ENCODE results near the gene STING1.
"Not testable (repeated sequence)": the region's sequence is repeated elsewhere in the genome, so short reads cannot be mapped to it uniquely, and the experiment has no call there.

The STING1 gene

DNA sequence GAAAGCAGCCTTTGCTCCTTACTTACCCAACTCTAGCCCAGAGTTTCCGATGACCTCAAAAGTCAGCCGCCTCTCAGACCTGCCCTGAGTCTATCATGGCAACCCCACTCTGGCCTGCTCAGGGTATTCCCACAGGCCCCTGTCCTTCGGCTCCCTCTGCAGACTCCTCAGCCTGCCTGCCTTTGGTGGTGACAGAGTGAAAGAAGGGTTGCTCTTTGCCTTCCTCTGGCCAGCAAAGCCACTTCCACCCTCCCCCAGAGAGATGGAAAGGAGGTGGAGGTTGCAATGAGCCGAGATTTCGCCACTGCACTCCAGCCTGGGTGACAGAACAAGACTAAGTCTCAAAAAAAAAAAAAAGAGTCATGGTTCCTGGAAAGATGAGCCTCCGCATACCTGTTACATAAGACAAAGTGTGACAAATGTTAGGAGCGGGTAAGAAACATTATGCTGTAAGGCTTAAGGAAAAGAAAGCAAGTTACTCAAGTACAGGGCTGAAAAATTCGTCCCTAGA is 14.1 kb downstream of the STING1 start:
- no peak for DNase-seq (ENCODE audit: low read depth in 2 of 2)

DNA sequence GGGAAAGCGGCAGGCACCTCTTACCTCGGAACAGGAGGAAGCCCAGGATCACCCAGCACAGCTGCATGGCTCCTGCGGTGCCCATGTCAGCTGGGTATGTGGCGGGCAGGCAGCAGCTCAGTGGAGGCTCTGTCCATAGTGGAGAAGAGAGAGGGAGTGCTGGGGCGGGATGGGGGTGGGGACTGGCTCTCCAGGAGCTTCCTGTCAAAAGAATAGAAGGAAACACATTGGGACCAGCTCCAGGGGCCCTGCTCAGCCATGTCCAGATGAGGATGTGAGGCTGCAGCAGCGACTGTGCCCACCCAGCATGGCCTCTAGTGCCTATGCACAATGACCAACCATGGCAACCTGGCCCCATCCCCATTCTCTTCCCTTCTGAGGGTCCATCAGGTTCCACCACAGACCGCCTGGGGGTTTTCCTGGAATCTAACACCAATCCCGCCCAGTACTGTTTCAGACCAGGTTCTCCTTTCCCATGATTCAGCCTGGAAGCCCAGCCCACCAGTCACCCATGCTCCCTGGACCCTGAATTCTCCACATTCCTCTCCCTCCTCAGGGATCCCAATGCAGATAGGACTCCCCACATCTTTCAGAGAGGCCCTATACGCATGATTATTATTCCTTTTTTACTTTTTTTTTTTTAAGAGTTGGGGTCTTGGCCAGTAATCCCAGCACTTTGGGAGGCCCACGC is 19.8 kb downstream of the STING1 start, which contains the start of gene ECSCR:
ECSCR (minus strand) TSS at position 158 of the 691 bp plus-strand sequence; CDS start at position 85, 73 bp downstream.
- DNase-seq (ENCODE audit: low read depth in 2 of 2) = no peak

DNA sequence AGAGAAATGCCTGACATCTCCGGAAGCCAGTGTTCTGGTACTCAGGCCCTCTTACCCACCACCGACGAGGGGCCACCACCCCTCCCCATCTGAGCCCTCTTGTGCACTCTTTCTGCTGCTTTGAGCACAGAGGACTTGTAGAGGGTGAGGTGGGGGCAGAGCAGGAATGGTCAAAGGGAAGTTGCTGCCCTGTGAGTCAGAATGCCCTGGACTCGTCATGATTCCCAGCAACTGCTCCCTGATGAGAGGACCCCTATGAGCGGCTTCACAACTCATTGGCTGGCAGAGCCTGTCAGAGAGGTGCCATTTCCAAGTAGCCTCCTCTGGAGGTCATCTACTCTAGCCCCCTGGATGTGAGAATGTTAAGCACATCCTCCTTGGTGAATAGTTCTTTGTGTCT is 20.9 kb downstream of the STING1 start:
- no peak for DNase-seq (ENCODE audit: low read depth in 2 of 2)

DNA sequence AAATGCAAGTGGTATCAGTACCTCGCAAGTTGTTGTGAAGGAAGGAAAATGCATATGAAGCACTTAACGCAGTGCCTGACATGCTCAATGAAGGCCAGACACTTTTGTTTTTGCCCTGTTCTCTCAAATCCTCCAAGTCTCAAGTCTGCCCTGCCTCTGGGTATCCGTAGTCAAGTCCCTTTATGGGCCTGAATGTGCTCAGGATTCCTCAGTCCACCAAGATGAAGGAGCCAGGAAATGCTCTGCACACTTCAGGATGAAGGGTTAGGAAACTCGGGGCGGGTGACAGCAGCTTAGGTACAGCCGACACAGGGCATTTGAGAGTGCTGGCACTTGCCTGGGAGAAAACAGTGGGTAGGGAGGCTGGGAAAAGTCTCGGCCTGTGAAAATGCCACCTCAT is 21.4 kb downstream of the STING1 start:
- DNase-seq (ENCODE audit: low read depth in 2 of 2) = no peak

DNA sequence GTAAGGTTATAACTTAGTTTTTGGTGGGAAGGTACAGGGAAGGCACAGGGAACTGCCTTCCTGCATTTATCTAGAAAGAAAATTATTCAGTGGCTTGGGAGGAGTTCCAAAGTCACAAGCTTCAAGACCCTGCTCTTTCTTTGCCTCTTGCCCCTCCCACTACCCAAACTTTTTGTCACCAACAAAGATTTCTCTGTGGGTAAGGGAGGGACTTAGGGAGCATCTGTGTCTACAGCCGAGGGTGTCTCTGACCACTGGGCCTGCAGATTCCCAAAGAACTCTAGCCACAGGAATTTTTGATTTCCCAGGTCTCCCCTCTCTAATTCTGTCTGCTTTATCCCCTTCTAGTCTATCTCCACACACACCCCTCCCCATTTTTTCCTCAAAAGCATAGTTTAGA is 22.1 kb downstream of the STING1 start:
- DNase-seq (ENCODE audit: low read depth in 2 of 2) = no peak

DNA sequence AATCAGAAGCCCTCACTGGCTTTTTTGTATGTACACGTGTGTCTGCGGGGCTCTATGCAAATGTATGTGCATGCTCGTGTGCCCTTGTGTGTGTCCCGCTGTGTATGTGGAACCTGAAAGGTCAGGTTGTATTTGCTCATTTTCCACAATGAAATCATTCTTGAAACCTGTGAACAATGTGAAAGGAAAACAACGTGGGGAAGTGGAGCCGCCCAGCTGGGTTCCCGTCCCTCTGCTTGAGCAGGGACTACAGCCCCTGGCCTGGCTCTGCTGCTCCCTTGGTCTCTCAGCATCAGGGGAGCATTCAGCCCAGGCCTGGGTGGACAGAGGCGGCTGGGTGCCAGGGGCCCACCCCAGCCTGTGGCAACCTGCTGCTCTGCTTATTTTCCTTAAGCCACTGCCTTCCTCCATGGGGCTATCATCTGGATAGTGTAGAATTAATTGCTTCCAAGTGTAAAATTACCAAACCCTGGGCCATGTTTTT is 23.1 kb downstream of the STING1 start:
- no peak for DNase-seq (ENCODE audit: low read depth in 2 of 2)

DNA sequence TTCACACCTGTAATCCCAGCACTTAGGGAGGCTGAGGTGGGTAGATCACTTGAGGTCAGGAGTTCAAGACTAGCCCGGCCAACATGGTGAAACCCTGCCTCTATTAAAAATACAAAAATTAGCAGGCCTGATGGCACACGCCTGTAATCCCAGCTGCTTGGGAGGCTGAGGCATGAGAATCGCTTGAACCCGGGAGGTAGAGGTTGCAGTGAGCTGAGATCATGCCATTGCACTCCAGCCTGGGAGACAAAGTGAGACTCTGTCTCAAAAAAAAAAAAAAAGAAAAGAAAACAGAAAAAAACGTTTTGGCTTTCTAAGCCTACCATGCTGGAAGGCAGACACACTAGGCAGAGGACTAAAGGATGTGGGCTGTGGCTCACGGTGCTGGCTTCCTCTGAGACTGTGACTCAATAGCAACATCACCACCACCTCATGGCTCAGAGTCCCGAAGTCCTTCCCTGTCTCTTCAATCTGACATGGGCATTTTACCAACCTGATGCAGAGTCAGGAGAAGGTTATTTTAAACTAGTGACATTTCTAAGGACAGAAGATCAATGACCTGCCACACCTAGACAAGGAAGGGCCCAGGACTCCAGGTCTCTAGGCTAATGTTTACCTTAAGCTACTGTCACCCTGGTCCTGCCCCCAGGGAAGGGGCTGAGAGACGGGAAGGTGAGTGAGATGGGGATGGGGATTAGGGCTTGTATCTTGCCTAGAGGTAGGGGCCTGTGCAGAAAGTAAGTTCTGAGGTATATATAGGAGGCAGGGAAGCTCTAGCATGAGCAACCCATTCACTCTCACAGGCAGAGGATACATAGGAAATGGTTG is 23.8 kb downstream of the STING1 start:
- DNase-seq (ENCODE audit: low read depth in 2 of 2) = peak; percentile 68 to 74

DNA sequence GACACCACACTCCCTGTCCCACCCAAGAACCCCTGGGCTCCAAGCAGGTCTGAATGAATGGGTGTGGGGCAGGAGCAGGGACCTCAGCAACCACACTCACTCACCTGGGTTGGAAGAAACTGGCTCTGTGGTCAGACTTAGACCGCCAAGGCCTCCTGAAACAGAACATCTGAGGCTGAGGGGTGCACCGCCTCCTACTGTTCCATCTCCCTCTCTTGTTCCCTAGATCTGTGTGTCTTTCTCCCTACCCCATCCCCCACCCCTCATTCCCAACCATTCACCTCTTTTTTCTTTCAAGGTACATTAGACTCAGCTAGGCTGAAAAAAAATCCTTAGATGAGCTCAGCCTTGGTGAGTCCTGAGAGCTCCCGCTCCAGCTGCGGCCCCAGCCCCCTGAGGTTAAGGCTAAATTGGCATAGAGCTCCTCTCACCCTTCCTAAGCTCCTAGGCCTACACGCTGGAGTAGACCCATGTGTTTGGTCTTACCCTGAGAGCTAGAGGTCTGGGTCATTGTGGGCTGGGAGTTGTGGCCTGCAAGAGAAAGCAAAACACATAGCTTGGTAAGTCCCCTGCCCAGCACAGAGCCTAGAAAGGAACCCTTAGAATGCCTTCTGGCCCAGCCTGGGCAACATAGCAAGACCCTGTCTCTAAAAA is 24.8 kb downstream of the STING1 start:
- no peak for DNase-seq (ENCODE audit: low read depth in 2 of 2)

DNA sequence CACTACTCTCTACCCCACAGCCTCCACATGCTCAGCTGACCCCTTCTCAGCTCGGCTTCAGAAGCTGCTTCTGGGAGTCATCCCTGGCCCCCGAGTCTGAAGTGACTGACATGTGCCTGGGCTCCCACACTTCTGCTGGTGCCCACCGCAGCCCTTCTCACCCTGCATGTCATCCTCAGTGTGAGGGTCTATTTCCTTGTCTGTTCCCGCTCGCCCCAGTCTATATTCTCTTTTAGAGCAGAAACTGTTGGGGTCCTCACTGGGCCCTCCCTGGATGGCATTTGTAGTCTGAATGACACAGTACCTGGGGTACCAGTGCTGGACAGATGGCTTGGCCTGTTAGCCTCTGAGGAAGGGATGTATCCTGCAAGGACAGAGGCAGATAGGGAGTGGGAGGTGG is 25.3 kb downstream of the STING1 start:
- no peak for DNase-seq (ENCODE audit: low read depth in 2 of 2)

DNA sequence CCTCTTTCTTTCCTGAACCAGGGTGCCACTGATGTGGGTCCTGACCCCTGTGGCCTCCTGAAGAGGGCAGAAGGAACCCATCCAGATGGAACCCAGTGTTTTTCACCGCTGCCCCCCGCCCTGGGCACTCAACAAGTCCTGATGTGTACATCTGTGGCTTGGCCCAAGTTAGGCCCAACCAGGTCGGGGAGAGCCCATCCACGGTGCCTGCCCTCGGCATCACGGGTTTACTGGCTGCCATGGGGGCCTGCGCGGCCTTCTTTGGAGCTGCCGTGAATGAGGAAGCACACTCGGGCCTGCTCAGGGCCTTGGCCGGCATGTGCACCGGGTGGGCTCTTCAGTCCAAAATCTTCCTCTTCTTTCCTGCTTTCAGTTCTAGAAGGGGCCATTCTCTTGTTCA is 25.8 kb downstream of the STING1 start:
- DNase-seq (ENCODE audit: low read depth in 2 of 2) = no peak

DNA sequence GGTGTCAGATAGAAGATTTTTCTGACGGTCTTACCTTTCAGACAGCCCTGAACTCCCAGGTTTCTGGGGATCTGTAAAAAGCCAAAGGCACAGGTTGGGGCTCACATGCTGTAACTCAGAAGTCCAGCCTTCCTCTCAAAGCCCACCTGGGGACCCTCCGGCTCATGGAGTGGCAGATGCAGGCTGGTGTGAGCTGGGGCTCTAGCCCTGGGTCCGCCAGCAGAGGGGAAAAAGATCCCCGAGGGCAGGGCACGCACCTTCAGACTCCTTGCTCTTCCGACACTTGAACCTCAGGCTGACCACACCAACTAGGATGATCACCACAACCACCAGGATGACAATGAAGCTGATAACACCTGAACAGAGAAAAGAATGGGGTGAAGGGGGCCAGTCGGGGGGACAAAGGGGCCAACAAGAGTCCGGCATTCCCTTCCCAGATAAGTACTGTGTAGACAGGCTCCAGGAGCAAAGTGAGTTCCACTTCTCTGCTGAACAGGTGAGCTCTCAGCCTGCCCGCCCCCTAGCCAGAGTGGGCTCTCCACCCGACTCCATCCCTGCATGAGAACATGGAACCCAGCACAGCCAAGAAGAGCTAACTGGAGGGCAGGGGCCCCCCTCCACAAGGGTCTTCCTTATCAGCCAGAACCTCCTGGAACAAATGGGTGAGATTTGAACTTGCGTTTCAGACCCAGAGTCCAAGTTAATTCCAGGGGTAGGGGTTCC is 27.8 kb downstream of the STING1 start:
- no peak for DNase-seq (ENCODE audit: low read depth in 2 of 2)

DNA sequence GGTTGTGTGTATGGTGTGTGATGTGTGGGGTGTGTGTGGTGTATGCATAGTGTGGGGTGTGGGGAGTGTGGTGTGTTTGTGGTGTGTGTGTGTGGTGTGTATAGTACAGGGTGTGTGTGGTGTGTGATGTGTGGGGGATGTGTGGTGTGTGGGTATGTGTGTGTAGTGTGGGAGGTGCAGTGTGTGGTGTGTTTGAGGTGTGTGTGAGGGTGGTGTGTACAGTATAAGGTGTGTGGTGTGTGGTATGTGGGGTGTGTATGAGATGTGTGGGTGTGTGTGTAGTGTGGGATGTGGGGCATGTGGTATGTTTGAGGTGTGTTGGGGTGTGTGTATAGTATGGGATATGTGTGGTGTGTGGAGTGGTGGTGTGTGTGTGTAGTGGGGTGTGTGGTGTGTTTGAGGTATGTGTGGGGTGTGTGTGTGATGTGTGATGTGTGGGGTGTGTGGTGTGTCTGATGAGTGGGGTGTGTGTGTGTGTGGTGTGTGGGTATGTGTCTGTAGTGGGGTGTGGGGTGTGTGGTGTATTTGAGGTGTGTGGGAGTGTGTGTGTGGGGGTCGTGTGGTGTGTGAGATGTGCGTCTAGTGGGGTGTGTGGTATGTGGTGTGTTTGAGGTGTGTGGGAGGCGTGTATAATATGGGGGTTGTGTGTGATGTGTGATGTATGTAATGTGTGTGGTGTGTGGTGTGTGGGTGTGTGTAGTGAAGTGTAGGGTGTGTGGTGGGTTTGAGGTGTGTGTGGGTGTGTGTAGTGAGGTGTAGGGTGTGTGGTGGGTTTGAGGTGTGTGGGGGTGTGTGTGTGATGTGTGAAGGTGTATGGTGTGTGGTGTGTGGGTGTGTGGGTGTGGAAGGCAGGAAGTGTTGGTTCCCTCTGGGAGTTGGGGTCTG is 28.6 kb downstream of the STING1 start:
- DNase-seq (ENCODE audit: low read depth in 2 of 2) = no peak

DNA sequence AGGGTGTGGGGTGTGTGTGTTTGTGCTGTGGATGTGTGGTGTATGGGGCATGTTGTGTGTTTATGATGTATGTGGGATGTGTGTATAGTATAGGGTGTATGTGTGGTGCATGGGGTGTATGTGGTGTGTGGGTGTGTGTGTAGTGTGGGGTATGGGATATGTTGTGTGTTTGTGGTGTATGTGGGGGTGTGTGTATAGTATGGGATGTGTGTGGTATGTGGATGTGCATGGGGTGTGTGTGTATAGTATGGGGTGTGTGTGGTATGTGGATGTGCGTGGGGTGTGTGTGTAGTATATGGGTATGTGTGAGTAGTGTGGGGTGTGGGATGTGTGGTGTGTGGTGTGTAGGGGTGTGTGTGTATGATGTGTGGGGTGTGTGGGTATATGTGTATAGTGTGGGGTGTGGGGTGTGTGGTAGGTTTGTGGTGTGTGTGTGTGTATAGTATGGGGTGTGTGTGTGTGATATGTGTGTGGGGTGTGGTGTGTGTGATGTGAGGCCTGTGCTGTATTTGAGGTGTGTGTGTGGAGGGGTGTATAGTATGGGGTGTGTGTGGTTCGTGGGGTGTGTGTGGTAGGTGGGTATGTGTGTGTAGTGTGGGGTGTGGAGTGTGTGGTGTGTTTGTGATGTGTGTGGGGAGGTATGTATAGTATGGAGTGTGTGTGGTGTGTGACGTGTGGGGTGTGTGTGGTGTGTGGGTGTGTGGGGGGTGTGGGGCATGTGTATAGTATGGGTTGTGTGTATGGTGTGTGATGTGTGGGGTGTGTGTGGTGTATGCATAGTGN is 30.5 kb downstream of the STING1 start:
- no peak for DNase-seq (ENCODE audit: low read depth in 2 of 2)

DNA sequence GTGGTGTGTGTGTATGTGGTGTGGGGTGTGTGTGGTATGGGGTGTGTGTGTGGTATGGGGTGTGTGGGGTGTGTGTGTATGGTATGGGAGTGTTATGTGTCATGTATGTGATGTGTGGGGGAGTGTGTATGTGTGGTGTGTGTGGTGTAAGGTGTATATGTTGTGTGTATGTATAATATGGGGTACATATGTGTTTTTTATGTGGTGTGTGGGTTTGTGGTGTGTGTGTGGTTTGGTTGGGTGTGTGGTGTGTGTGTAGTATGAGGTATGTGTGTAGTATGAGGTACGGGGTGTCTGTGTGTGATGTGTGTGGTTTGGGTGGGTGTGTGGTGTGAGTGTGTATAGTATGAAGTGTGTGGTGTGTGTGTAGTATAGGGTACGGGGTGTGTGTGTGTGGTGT is 31.4 kb downstream of the STING1 start:
- DNase-seq (ENCODE audit: low read depth in 2 of 2) = no peak

DNA sequence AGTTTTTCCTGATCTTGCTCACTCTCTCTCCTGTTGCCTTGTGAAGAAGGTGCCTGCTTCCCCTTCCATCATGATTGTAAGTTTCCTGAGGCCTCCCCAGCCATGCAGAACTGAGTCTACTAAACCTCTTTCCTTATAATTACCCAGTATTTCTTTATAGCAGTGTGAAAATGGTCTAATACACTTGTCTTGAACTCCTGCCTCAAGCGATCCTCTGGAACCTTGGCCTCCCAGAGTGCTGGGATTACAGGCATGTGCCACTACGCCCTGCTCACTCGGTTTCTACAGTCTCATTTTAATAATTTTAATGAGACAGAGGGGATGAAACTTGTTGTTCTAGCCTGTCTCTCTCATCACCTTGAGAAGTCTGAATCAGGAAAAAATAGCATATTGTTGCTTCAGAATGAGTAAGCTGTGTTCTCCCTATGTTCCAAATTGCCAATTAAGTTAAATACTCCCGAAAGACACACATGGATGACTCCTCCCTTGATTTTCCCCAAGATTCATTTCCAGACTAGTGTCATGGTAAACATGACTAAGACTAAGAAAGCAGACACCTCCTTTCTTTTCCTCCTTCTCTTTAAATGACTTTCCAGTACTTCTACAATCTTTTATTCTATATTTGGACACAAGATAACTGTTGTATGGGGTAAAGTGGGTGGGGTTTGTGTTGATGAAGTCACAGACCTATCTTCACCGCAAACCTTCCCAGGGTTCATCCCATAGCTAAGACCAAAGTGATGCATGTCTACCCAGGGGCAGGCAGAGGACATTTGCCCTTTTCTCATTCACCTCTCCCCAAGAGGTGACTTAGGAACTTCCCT is 35.4 kb downstream of the STING1 start:
- DNase-seq (ENCODE audit: low read depth in 2 of 2) = no peak

DNA sequence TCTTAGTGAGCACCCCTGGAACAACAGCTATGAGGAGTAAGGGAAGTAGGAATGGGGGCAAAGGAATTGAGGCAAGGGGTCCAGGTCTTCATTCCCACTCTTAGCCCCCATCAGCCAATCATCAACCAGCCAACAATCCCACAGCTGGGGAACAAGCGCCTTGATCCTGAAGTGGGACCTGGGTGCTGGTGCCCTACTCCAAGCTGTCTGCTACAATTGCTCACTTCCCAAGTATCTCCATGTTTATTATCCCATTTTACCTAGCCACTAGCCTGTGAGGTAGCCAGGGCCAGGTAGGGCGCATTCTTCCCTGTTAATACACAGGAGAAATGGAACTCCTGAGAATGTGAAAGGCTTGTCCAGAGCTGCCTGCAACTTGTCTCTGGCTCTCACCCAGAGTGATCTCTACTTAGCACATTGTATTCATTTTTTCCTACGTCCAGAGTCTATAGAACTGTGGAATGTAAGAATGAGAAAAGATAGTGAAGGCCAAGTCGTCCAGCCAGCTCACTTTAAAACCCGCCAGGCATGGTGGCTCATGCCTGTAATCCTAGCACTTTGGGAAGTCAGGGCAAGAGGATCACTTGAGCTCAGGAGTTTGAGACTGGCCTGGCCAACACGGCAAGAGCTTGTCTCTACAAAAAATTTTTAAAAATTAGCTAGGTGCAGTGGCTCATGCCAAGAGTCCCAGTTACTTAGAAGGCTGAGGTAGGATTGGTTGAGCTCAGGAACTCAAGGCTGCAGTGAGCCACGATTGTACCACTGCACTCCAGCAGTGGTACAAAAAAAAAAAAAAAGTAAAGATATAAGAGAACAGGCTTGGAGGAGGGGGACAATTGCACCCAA is 37.0 kb downstream of the STING1 start:
- no peak for DNase-seq (ENCODE audit: low read depth in 2 of 2)

DNA sequence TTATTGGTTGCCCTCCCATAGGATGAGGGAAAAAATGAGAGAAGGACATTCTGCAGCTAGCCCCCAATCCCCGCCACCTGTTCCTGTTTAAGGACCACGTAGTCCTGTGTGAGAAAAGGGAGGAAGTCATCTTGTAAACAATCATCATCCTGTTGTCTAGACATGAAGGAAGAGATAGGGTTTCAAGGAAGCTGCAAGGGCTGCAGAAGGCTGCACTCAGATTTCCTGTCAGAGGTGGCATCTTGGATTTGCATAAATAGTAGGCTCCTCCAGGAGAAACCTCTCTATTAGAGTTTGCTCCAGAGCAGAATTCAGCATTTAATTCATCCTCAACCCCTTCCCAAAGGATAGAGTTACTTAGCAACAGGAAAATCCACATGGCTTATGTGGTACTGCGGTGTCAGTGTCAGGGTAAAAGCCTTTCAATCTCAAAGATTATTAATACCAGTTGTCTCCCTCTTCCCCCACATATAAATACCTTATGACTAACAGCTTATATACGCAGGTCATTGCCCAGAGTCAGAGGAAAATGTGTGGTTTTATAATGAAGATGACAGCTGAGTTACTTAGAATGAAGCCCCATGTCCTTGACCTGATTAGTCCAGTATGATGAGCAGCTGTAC is 38.6 kb downstream of the STING1 start:
- no peak for DNase-seq (ENCODE audit: low read depth in 2 of 2)

DNA sequence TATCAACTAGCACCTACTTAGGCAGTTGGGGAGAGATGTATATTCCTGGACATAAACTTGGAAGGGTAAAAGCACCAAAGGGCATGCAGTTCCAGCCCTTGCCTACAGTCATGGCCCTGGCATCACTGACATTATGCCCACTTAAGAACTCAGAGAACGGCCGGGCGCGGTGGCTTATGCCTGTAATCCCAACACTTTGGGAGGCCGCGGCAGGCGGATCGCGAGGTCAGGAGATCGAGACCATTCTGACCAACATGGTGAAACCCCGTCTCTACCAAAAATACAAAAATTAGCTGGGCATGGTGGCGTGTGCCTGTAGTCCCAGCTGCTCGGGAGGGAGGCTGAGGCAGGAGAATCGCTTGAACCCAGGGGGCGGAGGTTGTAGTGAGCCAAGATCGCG is 42.1 kb downstream of the STING1 start:
- DNase-seq (ENCODE audit: low read depth in 2 of 2) = not testable (repeated sequence)

All from stimulated activated CD4-positive, alpha-beta T cell treated with anti-CD3 and anti-CD28 coated beads, Interleukin-15, amount 100 ng/mL, for 48 hours (primary cell).